Measurements from ENCODE around the gene VTCN1. TPM values are rescaled to one million over a fixed set of nuclear protein-coding genes. Genes with fewer than 3 reads are reported as not detected.
"Not testable (repeated sequence)": the region's sequence is repeated elsewhere in the genome, so short reads cannot be mapped to it uniquely, and the experiment has no call there.

VTCN1 gene
- polyA plus RNA-seq, 2 of the 4 experiments (the other 2 are of a cell fraction) = 0.04 to 0.18 TPM

DNA sequence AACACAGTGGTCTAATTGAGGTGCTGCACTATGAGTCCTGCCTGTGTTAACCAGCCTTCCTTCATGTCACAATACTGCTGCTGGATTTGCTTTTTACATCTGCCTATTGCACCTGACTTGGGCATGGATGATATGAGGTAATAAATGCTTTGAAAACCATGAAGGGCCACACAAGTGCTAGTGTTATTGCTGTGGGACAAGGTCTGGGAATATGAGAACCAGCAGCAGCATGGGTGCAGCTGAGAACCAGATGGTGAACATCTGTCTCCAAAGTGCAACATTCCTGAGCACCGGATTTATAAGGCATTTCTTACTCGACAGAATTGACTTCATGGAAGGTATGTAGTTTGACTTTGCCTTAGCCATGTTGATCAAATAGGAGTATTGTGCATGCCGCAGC is 105.7 kb downstream of the VTCN1 start:
- Histone ChIP-seq H3K4me3 (no peak overlapping the region), H3K4me2 (no peak overlapping the region), H3K27ac (no peak overlapping the region), H3K4me1 (no peaks in the 10 kb centered on the region), H3K9me3 (no peaks in the 10 kb centered on the region)
- 83% methylated on average over 3 of the region's 3 CpGs for WGBS (ENCODE audit: missing lambda C conversion rate)
- ChIA-PET CTCF (no interaction called here), POLR2A (no interaction called here)
- no peak for DNase-seq (ENCODE audit: low read depth in 1 of 2, low spot score in 1 of 2)
- TF ChIP-seq, protein P1, sequence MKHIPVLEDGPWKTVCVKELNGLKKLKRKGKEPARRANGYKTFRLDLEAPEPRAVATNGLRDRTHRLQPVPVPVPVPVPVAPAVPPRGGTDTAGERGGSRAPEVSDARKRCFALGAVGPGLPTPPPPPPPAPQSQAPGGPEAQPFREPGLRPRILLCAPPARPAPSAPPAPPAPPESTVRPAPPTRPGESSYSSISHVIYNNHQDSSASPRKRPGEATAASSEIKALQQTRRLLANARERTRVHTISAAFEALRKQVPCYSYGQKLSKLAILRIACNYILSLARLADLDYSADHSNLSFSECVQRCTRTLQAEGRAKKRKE (CRISPR knock-in tag; IDR thresholded peaks at IDR 0.05; ENCODE audit: low read depth) = no peak
- TF ChIP-seq KDM1A (IDR thresholded peaks at IDR 0.05; ENCODE audit: low read depth) (no peak), GATA3 (IDR thresholded peaks at IDR 0.05; ENCODE audit: borderline replicate concordance) (no peak), CHD2 (IDR thresholded peaks at IDR 0.05; ENCODE audit: low read length, partially characterized antibody) (no peak), RCOR1 (IDR thresholded peaks at IDR 0.05; ENCODE audit: low read depth, low read length) (no peak), FOSL2 (IDR thresholded peaks at IDR 0.05) (no peak), FOSL2 (CRISPR knock-in tag; IDR thresholded peaks at IDR 0.05) (no peak), MAZ (IDR thresholded peaks at IDR 0.05; ENCODE audit: borderline replicate concordance, low read depth, low read length) (no peak), EHF (CRISPR knock-in tag; IDR thresholded peaks at IDR 0.05) (no peak), POLR2AphosphoS2 (conservative IDR thresholded peaks at IDR 0.05; ENCODE audit: low read length) (no peak), HOXB13 (CRISPR knock-in tag; IDR thresholded peaks at IDR 0.05; ENCODE audit: low read depth) (no peak), ESRRA (IDR thresholded peaks at IDR 0.05; ENCODE audit: borderline replicate concordance, low read length) (no peak)
- TF ChIP-seq, protein P2, sequence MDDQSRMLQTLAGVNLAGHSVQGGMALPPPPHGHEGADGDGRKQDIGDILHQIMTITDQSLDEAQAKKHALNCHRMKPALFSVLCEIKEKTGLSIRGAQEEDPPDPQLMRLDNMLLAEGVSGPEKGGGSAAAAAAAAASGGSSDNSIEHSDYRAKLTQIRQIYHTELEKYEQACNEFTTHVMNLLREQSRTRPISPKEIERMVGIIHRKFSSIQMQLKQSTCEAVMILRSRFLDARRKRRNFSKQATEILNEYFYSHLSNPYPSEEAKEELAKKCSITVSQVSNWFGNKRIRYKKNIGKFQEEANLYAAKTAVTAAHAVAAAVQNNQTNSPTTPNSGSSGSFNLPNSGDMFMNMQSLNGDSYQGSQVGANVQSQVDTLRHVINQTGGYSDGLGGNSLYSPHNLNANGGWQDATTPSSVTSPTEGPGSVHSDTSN (IDR thresholded peaks at IDR 0.05) = no peak
- no peak for FAIRE-seq
- ATAC-seq = no peak

DNA sequence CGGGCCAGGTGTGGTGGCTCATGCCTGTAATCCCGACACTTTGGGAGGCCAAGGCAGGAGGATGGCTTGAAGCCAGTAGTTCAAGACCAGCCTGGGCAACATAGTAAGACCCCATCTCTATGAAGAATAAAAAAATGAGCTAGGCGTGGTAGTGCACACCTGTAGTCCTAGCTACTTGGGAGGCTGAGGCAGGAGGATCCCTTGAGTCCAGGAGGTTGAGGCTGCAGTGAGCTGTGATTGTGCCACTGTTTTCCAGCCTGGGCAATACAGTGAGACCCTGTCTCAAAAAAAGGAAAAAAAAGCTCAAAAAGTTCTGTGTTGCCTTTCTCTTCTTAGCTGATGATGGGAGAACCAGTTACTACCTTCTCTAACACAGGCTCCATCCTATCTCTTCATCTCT is 108.9 kb downstream of the VTCN1 start:
- FAIRE-seq; DNase-seq (ENCODE audit: low read depth in 1 of 2, low spot score in 1 of 2); H3K9me3 ChIP-seq; POLR2A ChIA-PET; H3K4me1 ChIP-seq; H3K27ac ChIP-seq; H3K4me2 ChIP-seq; H3K4me3 ChIP-seq; ATAC-seq: not testable (repeated sequence)
- CTCF ChIA-PET = interaction anchor here (0.9 kb wide), 1 partner anchor 34 kb away, joined by 5 read pairs; no protein-coding TSS in a partner anchor
- WGBS (ENCODE audit: missing lambda C conversion rate) = 94% methylated on average over 3 of the region's 3 CpGs

DNA sequence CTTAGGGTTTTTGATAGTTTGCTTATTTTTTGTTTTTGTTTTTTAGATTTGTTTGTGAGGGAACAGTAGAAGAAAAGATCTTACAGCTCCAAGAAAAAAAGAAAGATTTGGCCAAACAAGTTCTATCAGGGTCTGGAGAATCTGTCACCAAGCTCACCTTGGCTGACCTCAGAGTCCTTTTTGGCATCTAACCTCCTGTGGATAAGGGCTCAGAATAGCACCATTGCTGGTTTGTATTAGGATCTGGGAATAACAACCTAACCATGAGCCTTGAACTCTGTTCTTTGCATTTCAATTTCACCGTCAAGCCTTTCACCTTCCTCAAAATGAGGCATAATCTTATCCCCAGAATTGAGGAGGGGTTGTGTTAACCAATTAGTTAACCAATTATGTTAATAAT is 109.4 kb downstream of the VTCN1 start:
- no peaks in the 10 kb centered on the region for H3K4me1 ChIP-seq
- DNase-seq (ENCODE audit: low read depth in 1 of 2, low spot score in 1 of 2) = no peak
- FAIRE-seq = no peak
- H3K4me2 ChIP-seq = no peak overlapping the region
- 96% methylated on average over 1 of the region's 1 CpG for WGBS (ENCODE audit: missing lambda C conversion rate)
- no peak for ATAC-seq
- ChIA-PET CTCF (interaction anchor here (0.9 to 1.0 kb wide), 2 partner anchors 34 to 183 kb away, joined by 3 to 5 read pairs; no protein-coding TSS in a partner anchor), POLR2A (no interaction called here)
- no peak overlapping the region for H3K27ac ChIP-seq
- H3K9me3 ChIP-seq = no peaks in the 10 kb centered on the region
- TF ChIP-seq, protein P3, sequence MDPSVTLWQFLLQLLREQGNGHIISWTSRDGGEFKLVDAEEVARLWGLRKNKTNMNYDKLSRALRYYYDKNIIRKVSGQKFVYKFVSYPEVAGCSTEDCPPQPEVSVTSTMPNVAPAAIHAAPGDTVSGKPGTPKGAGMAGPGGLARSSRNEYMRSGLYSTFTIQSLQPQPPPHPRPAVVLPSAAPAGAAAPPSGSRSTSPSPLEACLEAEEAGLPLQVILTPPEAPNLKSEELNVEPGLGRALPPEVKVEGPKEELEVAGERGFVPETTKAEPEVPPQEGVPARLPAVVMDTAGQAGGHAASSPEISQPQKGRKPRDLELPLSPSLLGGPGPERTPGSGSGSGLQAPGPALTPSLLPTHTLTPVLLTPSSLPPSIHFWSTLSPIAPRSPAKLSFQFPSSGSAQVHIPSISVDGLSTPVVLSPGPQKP (IDR thresholded peaks at IDR 0.05; ENCODE audit: low read depth, low read length) = no peak
- TF ChIP-seq KDM5A (IDR thresholded peaks at IDR 0.05) (no peak), EP300 (IDR thresholded peaks at IDR 0.05) (no peak), FOSL2 (IDR thresholded peaks at IDR 0.05) (no peak), FOSL2 (CRISPR knock-in tag; IDR thresholded peaks at IDR 0.05) (no peak)
- no peak overlapping the region for H3K4me3 ChIP-seq

DNA sequence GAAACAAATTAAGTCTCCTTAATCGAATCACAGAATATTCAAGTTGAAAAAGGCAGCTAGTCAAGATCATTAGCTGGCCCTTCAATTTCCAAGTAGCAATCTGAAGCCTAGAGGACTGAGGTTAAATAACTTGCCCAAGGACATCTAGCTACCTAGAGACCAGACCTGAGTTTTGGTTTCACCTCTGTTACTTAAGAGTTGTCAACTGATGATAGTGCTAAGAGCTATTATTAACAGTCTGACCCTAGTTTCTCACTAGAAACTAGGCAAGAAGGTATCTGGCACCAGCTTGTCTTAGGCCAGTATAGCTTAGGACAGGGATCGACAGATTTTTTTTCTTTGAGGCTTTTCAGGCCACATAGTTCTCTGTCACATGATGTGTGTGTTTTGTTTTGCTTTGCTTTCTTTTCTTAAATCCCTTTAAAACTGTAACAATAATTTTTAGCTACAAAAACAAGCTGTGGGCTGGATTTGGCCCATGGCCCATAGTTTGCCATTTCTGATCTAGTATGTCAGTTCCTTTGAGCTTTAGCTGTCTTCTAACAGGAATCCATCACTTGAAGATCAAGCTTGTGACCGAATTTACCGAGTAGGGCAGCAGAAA is 112.3 kb downstream of the VTCN1 start:
- Histone ChIP-seq H3K4me3 (no peak overlapping the region), H3K27ac (no peak overlapping the region), H3K4me2 (no peak overlapping the region), H3K9me3 (no peaks in the 10 kb centered on the region), H3K4me1 (peaks cover 6% of the 10 kb centered on the region)
- ChIA-PET CTCF (interaction anchor here (2.0 kb wide), 1 partner anchor 31 kb away, joined by 9 read pairs; no protein-coding TSS in a partner anchor), POLR2A (no interaction called here)
- WGBS (ENCODE audit: missing lambda C conversion rate) = 91% methylated on average over 4 of the region's 4 CpGs
- ATAC-seq = no peak
- TF ChIP-seq CEBPB (IDR thresholded peaks at IDR 0.05) = no peak
- no peak for TF ChIP-seq GATA3 (IDR thresholded peaks at IDR 0.05; ENCODE audit: borderline replicate concordance)
- no peak for TF ChIP-seq JUN (IDR thresholded peaks at IDR 0.05)
- TF ChIP-seq RAD21 (conservative IDR thresholded peaks at IDR 0.05 in 1 of 2, IDR thresholded peaks at IDR 0.05 in 1 of 2) = no peak
- no peak for TF ChIP-seq NPAS2 (CRISPR knock-in tag; IDR thresholded peaks at IDR 0.05; ENCODE audit: borderline replicate concordance)
- TF ChIP-seq CHD2 (IDR thresholded peaks at IDR 0.05; ENCODE audit: low read length, partially characterized antibody) = no peak
- TF ChIP-seq SMC3 (IDR thresholded peaks at IDR 0.05) = no peak
- TF ChIP-seq CHD4 (IDR thresholded peaks at IDR 0.05; ENCODE audit: borderline replicate concordance) = no peak
- no peak for TF ChIP-seq CBX8 (IDR thresholded peaks at IDR 0.05)
- TF ChIP-seq, protein P4, sequence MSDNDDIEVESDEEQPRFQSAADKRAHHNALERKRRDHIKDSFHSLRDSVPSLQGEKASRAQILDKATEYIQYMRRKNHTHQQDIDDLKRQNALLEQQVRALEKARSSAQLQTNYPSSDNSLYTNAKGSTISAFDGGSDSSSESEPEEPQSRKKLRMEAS (IDR thresholded peaks at IDR 0.05) = no peak
- no peak for TF ChIP-seq ZC3H11A (IDR thresholded peaks at IDR 0.05)
- TF ChIP-seq SREBF2 (IDR thresholded peaks at IDR 0.05) = no peak
- no peak for TF ChIP-seq PHF8 (IDR thresholded peaks at IDR 0.05; ENCODE audit: borderline replicate concordance, low read depth)
- TF ChIP-seq POLR2AphosphoS2 (conservative IDR thresholded peaks at IDR 0.05; ENCODE audit: low read length) = no peak
- DNase-seq (ENCODE audit: low read depth in 1 of 2, low spot score in 1 of 2) = no peak
- no peak for FAIRE-seq

All from A549 (cell line).